Measurements from ENCODE around the gene SH3BP5.

Gene SH3BP5

GRCh38 chr3:15288331-15289035, 43.9 kb downstream of the SH3BP5 start:
- intact Hi-C loops (cut with DNase I; ENCODE audit: low total_unique reads) = no loop called here
- Histone ChIP-seq H3K9me3 (no peaks in the 10 kb centered on the region), H3K27me3 (no peaks in the 10 kb centered on the region), H3K4me3 (no peak overlapping the region), H3K4me1 (peaks cover 0 to 70% (median 38%) of the 10 kb centered on the region in 4 donors), H3K27ac (peak overlapping the region; percentile 45 to 67), H3K36me3 (no peaks in the 10 kb centered on the region)
- TF ChIP-seq, protein P1, sequence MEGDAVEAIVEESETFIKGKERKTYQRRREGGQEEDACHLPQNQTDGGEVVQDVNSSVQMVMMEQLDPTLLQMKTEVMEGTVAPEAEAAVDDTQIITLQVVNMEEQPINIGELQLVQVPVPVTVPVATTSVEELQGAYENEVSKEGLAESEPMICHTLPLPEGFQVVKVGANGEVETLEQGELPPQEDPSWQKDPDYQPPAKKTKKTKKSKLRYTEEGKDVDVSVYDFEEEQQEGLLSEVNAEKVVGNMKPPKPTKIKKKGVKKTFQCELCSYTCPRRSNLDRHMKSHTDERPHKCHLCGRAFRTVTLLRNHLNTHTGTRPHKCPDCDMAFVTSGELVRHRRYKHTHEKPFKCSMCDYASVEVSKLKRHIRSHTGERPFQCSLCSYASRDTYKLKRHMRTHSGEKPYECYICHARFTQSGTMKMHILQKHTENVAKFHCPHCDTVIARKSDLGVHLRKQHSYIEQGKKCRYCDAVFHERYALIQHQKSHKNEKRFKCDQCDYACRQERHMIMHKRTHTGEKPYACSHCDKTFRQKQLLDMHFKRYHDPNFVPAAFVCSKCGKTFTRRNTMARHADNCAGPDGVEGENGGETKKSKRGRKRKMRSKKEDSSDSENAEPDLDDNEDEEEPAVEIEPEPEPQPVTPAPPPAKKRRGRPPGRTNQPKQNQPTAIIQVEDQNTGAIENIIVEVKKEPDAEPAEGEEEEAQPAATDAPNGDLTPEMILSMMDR (IDR thresholded peaks at IDR 0.05) = no peak
- DNase-seq = peak in 1 of 2 donors; percentile 50

DNA sequence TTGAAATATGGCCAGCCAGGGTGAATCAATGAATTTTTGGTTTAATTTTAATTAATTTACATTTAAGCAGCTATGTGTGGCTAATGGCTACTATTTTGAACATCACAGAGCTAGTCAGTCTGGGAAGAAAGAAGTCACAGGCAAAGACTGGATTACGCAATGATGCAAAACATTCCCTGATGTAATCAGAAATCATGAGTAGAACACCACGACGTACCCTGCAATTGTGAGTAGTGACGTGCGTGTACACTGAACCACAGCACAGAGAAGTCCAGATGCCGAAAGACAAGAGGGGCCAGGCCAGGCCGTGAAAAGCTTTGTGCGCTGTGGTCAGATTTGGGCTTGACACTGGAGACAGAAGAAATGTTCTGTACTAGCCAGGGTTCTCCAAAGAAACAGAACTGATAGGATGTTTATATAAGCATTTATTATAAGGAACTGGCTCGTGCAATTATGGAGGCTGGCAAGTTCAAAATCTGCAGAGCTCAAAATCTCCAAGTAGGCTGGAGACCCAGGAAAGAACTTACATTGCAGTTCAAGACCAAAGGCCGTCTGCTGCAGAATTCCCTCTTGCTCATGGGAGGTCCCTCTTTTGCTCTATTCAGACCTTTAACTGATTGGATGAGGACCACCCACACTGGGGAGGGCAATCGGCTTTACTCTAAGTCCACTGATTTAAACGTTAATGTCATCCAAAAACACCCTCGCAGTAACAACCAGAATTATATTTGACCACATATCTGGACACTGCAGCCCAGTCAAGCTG, 44.6 kb downstream of the SH3BP5 start:
- TF ChIP-seq, protein P1 (IDR thresholded peaks at IDR 0.05) = no peak
- DNase-seq = peak; percentile 82 to 90

DNA sequence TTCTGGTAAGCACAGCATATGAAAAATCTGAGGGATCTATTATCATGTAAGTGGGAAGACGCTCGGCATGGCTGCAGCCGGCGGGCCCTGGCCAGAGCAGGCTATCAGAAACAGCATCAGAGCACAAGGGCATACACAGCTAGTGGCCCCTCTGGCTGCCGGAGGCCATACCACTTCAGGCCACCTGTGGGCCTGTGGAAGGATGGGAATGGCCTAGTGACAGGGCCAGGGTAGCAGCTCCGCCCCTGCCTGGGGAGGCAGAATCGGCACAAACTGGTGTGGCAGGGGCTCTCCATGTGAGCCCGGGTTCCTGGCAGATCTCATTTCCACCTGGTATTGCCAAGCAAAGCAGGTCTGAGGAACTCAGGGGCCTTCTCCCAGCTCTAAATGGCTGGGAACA, 46.4 kb downstream of the SH3BP5 start:
- no peak for DNase-seq
- H3K4me1 ChIP-seq = peaks cover 0 to 46% (median 18%) of the 10 kb centered on the region in 4 donors
- intact Hi-C loops (cut with DNase I; ENCODE audit: low total_unique reads) = no loop called here

More for the DNA sequence above, 44.6 kb downstream of the SH3BP5 start:
- no peaks in the 10 kb centered on the region for H3K27me3 ChIP-seq
- H3K36me3 ChIP-seq = no peaks in the 10 kb centered on the region
- peaks cover 0 to 63% (median 31%) of the 10 kb centered on the region in 4 donors for H3K4me1 ChIP-seq
- no peak overlapping the region for H3K4me3 ChIP-seq
- H3K9me3 ChIP-seq = no peaks in the 10 kb centered on the region
- intact Hi-C loops (cut with DNase I; ENCODE audit: low total_unique reads) = no loop called here
- H3K27ac ChIP-seq = peak overlapping the region; percentile 45 to 67

DNA sequence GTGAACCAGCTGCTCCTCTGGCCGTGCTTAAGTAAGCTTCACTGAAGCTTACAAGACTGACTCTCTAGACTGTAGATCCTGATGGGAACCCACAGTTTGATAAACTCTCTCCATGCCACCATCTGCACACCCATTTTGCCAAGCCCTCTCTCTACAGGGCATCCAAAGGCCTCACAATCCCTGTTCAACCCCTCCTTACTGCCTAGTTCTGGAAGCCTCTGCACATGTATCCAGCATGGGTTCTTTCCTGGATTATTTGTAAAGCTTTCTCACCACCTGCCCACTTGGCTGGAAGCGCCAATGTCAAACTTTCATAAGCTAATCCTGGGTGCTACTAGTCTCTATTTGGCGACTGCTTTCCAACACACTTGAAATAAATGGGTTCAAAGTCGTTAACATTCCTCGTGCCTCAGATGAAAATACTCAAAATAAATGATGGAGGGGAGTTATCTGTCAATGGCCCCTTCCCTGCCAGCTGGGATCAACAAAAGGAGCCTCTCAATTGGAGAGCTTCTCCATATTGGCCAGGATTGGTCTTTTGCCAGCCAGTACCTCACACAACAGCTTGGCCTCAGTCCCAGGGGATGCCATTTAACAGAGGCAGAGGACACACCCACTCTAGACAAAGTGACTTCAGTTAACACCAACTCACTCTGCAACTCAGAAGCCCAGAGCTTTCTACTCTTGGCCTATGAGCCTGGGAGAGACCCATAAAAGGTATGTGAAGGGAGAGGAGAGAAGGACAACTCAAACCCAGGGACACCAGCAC, 48.1 kb downstream of the SH3BP5 start:
- no peaks in the 10 kb centered on the region for H3K27me3 ChIP-seq
- H3K9me3 ChIP-seq = no peaks in the 10 kb centered on the region
- DNase-seq = peak in 1 of 2 donors; percentile 66
- H3K4me1 ChIP-seq = peaks cover 0 to 33% (median 15%) of the 10 kb centered on the region in 4 donors
- intact Hi-C loops (cut with DNase I; ENCODE audit: low total_unique reads) = no loop called here
- no peak overlapping the region for H3K4me3 ChIP-seq
- no peaks in the 10 kb centered on the region for H3K36me3 ChIP-seq
- H3K27ac ChIP-seq = no peak overlapping the region
- TF ChIP-seq, protein P1 (IDR thresholded peaks at IDR 0.05) = no peak

More for the DNA sequence above, 46.4 kb downstream of the SH3BP5 start:
- H3K27ac ChIP-seq = no peak overlapping the region
- no peaks in the 10 kb centered on the region for H3K27me3 ChIP-seq
- TF ChIP-seq, protein P1 (IDR thresholded peaks at IDR 0.05) = no peak
- H3K36me3 ChIP-seq = no peaks in the 10 kb centered on the region
- H3K9me3 ChIP-seq = no peaks in the 10 kb centered on the region
- no peak overlapping the region for H3K4me3 ChIP-seq

DNA sequence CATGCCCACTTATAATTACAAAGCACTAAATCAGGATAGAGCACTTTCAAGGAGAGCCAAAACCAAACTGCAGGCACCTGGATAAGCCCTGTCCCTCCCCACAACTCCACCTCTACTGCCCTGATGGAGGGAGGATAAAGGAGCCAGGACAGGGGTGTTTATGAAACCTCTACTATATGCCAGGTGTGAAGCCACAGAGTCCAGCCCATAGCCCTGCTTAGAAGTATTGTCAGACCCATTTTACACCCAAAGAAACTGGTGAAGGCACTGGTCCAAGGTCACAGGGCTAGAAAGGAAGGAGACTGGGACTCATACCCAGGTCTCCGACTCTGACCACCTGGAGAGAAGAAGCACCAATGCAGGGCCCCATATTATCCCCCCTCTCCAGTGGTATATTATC, 48.7 kb downstream of the SH3BP5 start:
- TF ChIP-seq, protein P1 (IDR thresholded peaks at IDR 0.05) = no peak
- H3K27ac ChIP-seq = no peak overlapping the region
- no peak overlapping the region for H3K4me3 ChIP-seq
- H3K9me3 ChIP-seq = no peaks in the 10 kb centered on the region
- peaks cover 0 to 33% (median 15%) of the 10 kb centered on the region in 4 donors for H3K4me1 ChIP-seq
- intact Hi-C loops (cut with DNase I; ENCODE audit: low total_unique reads) = no loop called here
- no peaks in the 10 kb centered on the region for H3K36me3 ChIP-seq
- DNase-seq = no peak
- no peaks in the 10 kb centered on the region for H3K27me3 ChIP-seq
